Transverse colon (tissue), 4 donors: ENCODE measurements around the gene MED27.

ENCODE experiments used
- CTCF ChIP-seq, 5 experiments: fragments of 200-600 bp in 3 of 5; fragments of 450-650 bp in 2 of 5; sonication (generic) in 3 of 5; IDR thresholded peaks; 1 replicate in 2 of 5; 2 replicates in 3 of 5; pipeline ENCODE4 v1.5.1; 2016 to 2017; ENCODE audit warnings: antibody characterized with exemption in 5 of 5, inconsistent platforms in 3 of 5, mild to moderate bottlenecking in 2 of 5, moderate library complexity in 1 of 5
- EP300 ChIP-seq: sonication (generic); formaldehyde crosslinking; IDR thresholded peaks from one replicate; pipeline ENCODE4 v1.6.1; 2017; ENCODE audit warnings: antibody characterized with exemption, low read depth
- POLR2A ChIP-seq: fragments of 450-650 bp; IDR thresholded peaks from one replicate; pipeline ENCODE4 v1.6.1; 2016; ENCODE audit warnings: antibody characterized with exemption, mild to moderate bottlenecking, moderate library complexity
- POLR2AphosphoS5 ChIP-seq, 3 donors: sonication (generic); formaldehyde crosslinking; IDR thresholded peaks; one replicate each; pipeline ENCODE4 v1.6.1; 2016; ENCODE audit warnings: antibody characterized with exemption in 3 of 3

- no peak for TF ChIP-seq POLR2AphosphoS5 (IDR thresholded peaks at IDR 0.05)
- no peak for TF ChIP-seq CTCF (IDR thresholded peaks at IDR 0.05)
- TF ChIP-seq POLR2A: no peak
- no peak for TF ChIP-seq EP300
Measured at GRCh38 chr9:131889437-131890251, 190.0 kb downstream of the MED27 start.
